HepG2 (cell line): ENCODE results near the gene CLDN11. TPM values are rescaled to one million over a fixed set of nuclear protein-coding genes. Genes with fewer than 3 reads are reported as not detected.

ENCODE experiments used
- ATF4 ChIP-seq, 2 experiments: fragments of 450-650 bp in 1 of 2; sonication (generic) in 1 of 2; formaldehyde crosslinking; IDR thresholded peaks; 2 replicates each; pipeline versions ENCODE4 v1.5.0 to v1.8.0; 2020 to 2022; ENCODE audit warnings: mild to moderate bottlenecking in 1 of 2, missing genetic modification reagents in 1 of 2
- CREM ChIP-seq, 2 experiments: sonication (generic) in 1 of 2; formaldehyde crosslinking in 1 of 2; IDR thresholded peaks; 2 replicates each; pipeline versions ENCODE4 v1.4.0 to v1.6.1; 2016 to 2020; ENCODE audit warnings: antibody characterized with exemption in 1 of 2, mild to moderate bottlenecking in 1 of 2, missing genetic modification reagents in 1 of 2
- FOXJ3 ChIP-seq: sonication (generic); formaldehyde crosslinking; IDR thresholded peaks from 2 replicates; pipeline ENCODE4 v1.4.0; 2020; ENCODE audit warnings: missing genetic modification reagents, mild to moderate bottlenecking, borderline replicate concordance
- GATA4 ChIP-seq: sonication (generic); IDR thresholded peaks from 2 replicates; pipeline ENCODE4 v1.6.1; 2016; ENCODE audit warnings: antibody characterized with exemption, low read depth, borderline replicate concordance
- HDAC6 ChIP-seq: fragments of 200-600 bp; sonication (generic); IDR thresholded peaks from 2 replicates; pipeline ENCODE4 v1.7.0; 2017; ENCODE audit warnings: mild to moderate bottlenecking, antibody characterized with exemption, low read length, low read depth
- HIC2 ChIP-seq: sonication (generic); formaldehyde crosslinking; IDR thresholded peaks from 2 replicates; pipeline ENCODE4 v1.9.0; 2022; ENCODE audit warnings: low read depth, missing genetic modification reagents
- IRX3 ChIP-seq: sonication (generic); formaldehyde crosslinking; IDR thresholded peaks from 2 replicates; pipeline ENCODE4 v1.8.1; 2023; ENCODE audit warnings: mild to moderate bottlenecking, low read depth, missing genetic modification reagents, borderline replicate concordance
- KAT8 ChIP-seq: IDR thresholded peaks from 2 replicates; pipeline ENCODE4 v1.6.1; 2016; ENCODE audit warnings: missing genetic modification reagents, missing compliant biosample characterization
- MLLT10 ChIP-seq: sonication (generic); formaldehyde crosslinking; IDR thresholded peaks from 2 replicates; pipeline ENCODE4 v1.4.0; 2020; ENCODE audit warnings: missing genetic modification reagents
- MYNN ChIP-seq: sonication (generic); formaldehyde crosslinking; IDR thresholded peaks from 2 replicates; pipeline ENCODE4 v1.4.0; 2020; ENCODE audit warnings: mild to moderate bottlenecking, low read depth, missing genetic modification reagents
- NKX3-1 ChIP-seq: sonication (generic); formaldehyde crosslinking; IDR thresholded peaks from 2 replicates; pipeline ENCODE4 v1.5.0; 2020; ENCODE audit warnings: missing genetic modification reagents
- SCMH1 ChIP-seq: sonication (generic); formaldehyde crosslinking; IDR thresholded peaks from 2 replicates; pipeline ENCODE4 v1.9.0; 2021; ENCODE audit warnings: missing genetic modification reagents, mild to moderate bottlenecking, borderline replicate concordance
- SMAD9 ChIP-seq: sonication (generic); formaldehyde crosslinking; IDR thresholded peaks from 2 replicates; pipeline ENCODE4 v1.5.1; 2020; ENCODE audit warnings: mild to moderate bottlenecking, missing genetic modification reagents
- SNRNP70 ChIP-seq: fragments of 200-400 bp; formaldehyde crosslinking; IDR thresholded peaks from 2 replicates; pipeline ENCODE4 v1.6.1; 2017; ENCODE audit warnings: mild to moderate bottlenecking, low read depth, low read length, moderate library complexity
- ZNF17 ChIP-seq: sonication (generic); formaldehyde crosslinking; IDR thresholded peaks from 2 replicates; pipeline ENCODE4 v1.5.0; 2020; ENCODE audit warnings: mild to moderate bottlenecking, missing genetic modification reagents
- ZNF33B ChIP-seq: sonication (generic); formaldehyde crosslinking; IDR thresholded peaks from 2 replicates; pipeline ENCODE4 v1.5.1; 2020; ENCODE audit warnings: mild to moderate bottlenecking, missing genetic modification reagents
- ZNF503 ChIP-seq: sonication (generic); formaldehyde crosslinking; IDR thresholded peaks from 2 replicates; pipeline ENCODE4 v1.4.0; 2020; ENCODE audit warnings: missing genetic modification reagents
- ZNF546 ChIP-seq: sonication (generic); formaldehyde crosslinking; conservative IDR thresholded peaks from 2 replicates; pipeline ENCODE4 v1.8.1; 2023; ENCODE audit warnings: mild to moderate bottlenecking, missing genetic modification reagents
- ZNF577 ChIP-seq: sonication (generic); formaldehyde crosslinking; IDR thresholded peaks from 2 replicates; pipeline ENCODE4 v1.4.0; 2020; ENCODE audit warnings: mild to moderate bottlenecking, low read depth, missing genetic modification reagents, borderline replicate concordance
- ZNF670 ChIP-seq: sonication (generic); formaldehyde crosslinking; IDR thresholded peaks from 2 replicates; pipeline ENCODE4 v1.8.0; 2022; ENCODE audit warnings: mild to moderate bottlenecking, missing genetic modification reagents, borderline replicate concordance
- polyA plus RNA-seq, 8 experiments: library from polyadenylated mRNA; depleted of rRNA in 3 of 8; stranded (reverse) in 7 of 8; unstranded in 1 of 8; fragments of >200 nt; fragmentation: Illumina TruSeq in 4 of 8; extraction: Trizol in 4 of 8; gene quantifications; 2 replicates each; pipeline versions ENCODE4 v1.2.1 to v1.2.3, GENCODE V29; 2011 to 2016; ENCODE audit warnings: low read depth in 4 of 8, missing spikeins in 1 of 8, mixed read lengths in 1 of 8; ENCODE audit not compliant: insufficient read depth in 1 of 8
- total RNA-seq, 5 experiments: library from RNA; depleted of rRNA; stranded (reverse); fragments of >200 nt; fragmentation: Illumina TruSeq; extraction: Trizol; gene quantifications; 2 replicates each; pipeline ENCODE4 v1.2.3, GENCODE V29; 2016; ENCODE audit warnings: low read depth in 1 of 5
- TF ChIP-seq, protein P1 (sequence below): IDR thresholded peaks from 2 replicates; pipeline ENCODE4 v1.6.1; 2016; ENCODE audit warnings: low read depth
- TF ChIP-seq, protein P2 (sequence below): sonication (generic); formaldehyde crosslinking; IDR thresholded peaks from 2 replicates; pipeline ENCODE4 v1.4.0; 2020; ENCODE audit warnings: mild to moderate bottlenecking, missing genetic modification reagents

CLDN11 gene
- total and polyA plus RNA-seq, 2 of the 13 experiments (the other 11 are each of a cell fraction or from before 2014, with no cell fraction given) = 4.2 to 4.9 TPM

DNA sequence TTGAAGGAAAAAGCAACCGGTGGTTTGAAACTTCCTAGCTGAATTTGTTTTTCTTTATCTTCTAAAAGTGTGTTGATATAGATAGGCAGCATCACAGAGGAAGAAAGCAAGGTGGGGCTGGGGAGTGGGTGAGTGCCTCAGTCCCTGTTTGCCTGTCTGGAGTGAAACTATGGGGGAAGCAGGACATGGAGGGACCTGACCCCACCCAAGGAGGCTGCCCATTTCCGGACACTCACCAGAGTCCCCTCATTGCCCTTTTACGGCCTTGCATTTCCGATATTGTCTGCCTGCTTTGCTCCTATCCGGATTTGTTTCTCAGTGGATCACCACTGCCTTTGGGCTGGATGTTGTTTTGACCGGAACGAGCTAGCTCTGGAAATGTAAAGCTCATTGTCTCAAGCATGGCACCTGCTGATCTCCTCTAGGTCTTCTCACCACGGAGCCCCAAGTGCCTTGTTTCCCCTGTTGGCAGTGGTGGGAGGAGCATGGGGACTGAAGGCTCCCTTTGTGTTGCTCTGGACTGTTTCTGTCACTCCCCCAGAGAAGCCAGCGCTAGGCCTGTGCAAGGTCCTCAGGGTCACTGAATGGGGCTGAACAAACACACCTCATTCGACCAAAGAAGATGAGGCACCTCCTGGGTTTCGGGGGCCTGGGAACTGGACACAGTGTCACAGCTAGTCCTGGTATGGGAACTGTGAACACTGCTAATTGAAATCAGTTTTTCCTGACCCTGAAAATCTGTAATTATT, 7.0 kb downstream of the CLDN11 start (continued):
- TF ChIP-seq ZNF670 (CRISPR knock-in tag) (no peak), NKX3-1 (CRISPR knock-in tag) (no peak), SMAD9 (no peak), HIC2 (peak; percentile 45; the same call in 1 of the 2 replicates), ZNF546 (peak; percentile 79; the same call in 1 of the 2 replicates), SNRNP70 (no peak), KAT8 (peak; percentile 60; the same call in 1 of the 2 replicates), ATF4 (CRISPR knock-in tag; IDR thresholded peaks at IDR 0.05) (no peak), MLLT10 (CRISPR knock-in tag) (no peak), ZNF17 (CRISPR knock-in tag) (no peak), GATA4 (peak; percentile 52; the same call in 1 of the 2 replicates), FOXJ3 (CRISPR knock-in tag) (peak; percentile 65; the same call in 1 of the 2 replicates), ZNF33B (CRISPR knock-in tag) (peak; percentile 18; the same call in 1 of the 2 replicates), IRX3 (no peak; the same call in 1 of the 2 replicates), ZNF503 (CRISPR knock-in tag) (peak; percentile 14; the same call in 1 of the 2 replicates), HDAC6 (no peak), SCMH1 (CRISPR knock-in tag) (no peak), ZNF577 (CRISPR knock-in tag) (no peak), MYNN (CRISPR knock-in tag) (no peak), CREM (IDR thresholded peaks at IDR 0.05) (peak; percentile 47; the same call in 1 of the 2 replicates), CREM (CRISPR knock-in tag; IDR thresholded peaks at IDR 0.05) (no peak)
- TF ChIP-seq, protein P1, sequence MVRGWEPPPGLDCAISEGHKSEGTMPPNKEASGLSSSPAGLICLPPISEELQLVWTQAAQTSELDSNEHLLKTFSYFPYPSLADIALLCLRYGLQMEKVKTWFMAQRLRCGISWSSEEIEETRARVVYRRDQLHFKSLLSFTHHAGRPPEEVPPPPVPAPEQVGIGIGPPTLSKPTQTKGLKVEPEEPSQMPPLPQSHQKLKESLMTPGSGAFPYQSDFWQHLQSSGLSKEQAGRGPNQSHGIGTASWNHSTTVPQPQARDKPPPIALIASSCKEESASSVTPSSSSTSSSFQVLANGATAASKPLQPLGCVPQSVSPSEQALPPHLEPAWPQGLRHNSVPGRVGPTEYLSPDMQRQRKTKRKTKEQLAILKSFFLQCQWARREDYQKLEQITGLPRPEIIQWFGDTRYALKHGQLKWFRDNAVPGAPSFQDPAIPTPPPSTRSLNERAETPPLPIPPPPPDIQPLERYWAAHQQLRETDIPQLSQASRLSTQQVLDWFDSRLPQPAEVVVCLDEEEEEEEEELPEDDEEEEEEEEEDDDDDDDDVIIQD (CRISPR knock-in tag) = peak; percentile 22; the same call in 1 of the 2 replicates
- TF ChIP-seq, protein P2, sequence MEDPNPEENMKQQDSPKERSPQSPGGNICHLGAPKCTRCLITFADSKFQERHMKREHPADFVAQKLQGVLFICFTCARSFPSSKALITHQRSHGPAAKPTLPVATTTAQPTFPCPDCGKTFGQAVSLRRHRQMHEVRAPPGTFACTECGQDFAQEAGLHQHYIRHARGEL (CRISPR knock-in tag) = no peak
